GF-D8 (cell line): Measurements from ENCODE around the gene FAM110A.
"Not testable (repeated sequence)": the region's sequence is repeated elsewhere in the genome, so short reads cannot be mapped to it uniquely, and the experiment has no call there.

Experiments used
- DNase-seq: peaks from one replicate; lab custom pipeline; 2025; lab: John Stamatoyannopoulos, UW

The FAM110A gene

DNA sequence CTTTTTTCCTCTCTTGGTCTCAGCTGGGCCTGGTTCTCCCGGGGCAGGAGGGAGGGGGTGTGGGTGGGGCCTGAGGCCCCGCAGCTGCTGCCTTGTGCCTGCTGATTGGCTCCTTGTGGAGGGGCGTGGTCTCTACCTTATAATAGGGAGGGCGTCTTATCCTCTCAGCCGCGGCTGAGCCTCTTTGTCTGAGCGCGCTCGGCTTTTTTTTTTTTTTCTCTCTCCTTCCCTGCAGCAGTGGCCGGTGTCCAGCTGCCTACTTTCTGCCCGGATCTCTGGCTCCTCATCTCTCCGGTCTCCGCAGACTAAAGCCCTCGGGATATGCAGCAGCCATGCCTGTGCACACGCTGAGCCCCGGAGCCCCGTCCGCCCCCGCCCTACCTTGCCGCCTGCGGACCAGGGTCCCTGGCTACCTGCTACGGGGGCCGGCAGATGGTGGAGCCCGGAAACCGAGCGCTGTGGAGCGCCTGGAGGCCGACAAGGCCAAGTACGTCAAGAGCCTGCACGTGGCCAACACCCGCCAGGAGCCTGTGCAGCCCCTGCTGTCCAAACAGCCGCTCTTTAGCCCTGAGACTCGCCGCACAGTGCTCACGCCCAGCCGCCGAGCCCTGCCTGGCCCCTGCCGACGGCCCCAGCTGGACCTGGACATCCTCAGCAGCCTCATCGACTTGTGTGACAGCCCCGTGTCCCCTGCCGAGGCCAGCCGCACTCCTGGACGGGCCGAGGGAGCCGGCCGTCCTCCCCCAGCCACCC, 11.1 kb downstream of the FAM110A start:
- no peak for DNase-seq

DNA sequence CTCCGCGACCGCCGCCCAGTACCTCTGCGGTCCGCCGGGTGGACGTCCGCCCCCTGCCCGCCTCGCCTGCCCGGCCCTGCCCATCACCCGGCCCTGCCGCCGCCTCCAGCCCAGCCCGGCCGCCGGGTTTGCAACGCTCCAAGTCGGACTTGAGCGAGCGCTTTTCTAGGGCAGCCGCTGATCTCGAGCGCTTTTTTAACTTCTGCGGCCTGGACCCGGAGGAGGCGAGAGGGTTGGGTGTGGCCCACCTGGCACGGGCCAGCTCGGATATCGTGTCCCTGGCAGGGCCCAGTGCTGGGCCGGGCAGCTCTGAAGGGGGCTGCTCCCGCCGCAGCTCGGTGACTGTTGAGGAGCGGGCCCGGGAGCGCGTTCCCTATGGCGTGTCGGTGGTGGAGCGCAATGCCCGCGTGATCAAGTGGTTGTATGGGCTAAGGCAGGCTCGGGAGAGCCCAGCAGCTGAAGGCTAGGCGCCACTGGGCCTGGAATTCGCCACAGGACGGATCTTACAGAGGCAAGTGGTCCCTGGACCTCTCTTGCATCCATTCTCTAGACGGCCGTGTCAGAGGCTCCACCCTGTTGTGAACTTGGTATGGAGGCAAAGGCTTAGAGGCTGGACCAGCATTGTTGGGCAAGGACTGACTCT, 11.8 kb downstream of the FAM110A start:
- DNase-seq, result no peak

DNA sequence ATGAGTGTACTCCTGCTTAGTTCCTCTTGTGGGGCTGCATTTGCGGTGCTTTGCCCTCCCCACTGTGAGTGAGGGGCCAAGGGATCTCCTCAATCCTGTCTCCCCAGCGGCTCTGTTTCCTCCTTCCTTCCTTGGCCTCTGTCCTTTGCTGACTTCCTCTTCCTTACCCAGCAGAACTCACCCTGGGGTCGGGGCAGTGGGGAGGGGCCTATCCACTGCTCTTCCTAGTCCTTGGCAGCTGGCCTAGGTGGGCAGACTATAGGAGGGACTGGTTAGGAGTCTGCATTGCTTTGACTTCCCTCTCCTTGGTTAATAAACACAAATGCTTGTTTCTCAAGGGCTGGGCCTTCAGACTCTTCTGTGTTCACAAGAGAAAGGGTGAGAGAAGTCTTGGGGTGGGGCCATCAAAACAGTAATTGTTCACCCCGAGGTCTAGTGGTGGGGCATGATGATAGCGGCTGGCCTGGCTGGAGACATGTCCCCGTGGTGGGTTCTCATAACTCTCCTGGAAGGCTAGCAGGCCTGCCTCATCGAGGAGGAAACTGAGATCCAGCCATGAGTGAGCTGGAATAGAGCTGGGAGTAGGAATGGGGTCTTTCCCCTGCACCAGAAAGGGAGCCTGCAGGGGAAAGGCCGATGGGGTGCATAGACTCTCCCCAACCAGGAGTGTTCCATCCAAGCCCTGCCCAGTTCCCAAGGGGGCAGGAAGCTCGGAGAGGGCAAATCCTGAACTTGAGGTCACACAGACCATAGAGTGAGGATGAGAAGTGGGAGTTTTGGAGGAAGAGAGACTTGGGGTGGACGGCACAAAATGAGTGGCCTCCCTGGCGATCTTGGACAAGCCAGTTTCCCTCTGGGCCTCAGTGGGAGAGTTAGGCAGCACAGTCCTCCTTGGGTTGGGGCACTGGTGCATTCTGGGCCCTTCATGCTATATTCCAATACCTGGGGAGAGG, 12.7 kb downstream of the FAM110A start:
- DNase-seq, result peak; percentile 10

DNA sequence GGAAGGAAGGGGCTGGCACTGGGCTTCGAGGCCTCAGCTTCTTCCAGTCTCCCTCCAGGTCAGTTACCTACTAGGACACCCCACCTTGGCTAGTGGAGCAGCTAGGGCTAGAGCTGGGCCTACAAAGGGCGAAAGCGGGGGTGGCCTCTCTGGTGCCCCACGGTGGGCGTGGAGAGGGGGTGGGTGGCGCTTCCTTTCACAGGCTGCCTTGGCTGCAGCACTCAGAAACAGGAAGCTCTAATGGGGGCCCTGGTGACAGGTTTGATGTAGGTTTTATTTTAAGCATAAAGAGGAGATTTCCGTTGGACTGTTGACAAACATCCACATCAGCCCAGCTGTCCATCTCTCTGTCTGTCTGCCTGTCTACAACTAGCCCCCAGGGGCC, 13.4 kb downstream of the FAM110A start:
- DNase-seq, result no peak

DNA sequence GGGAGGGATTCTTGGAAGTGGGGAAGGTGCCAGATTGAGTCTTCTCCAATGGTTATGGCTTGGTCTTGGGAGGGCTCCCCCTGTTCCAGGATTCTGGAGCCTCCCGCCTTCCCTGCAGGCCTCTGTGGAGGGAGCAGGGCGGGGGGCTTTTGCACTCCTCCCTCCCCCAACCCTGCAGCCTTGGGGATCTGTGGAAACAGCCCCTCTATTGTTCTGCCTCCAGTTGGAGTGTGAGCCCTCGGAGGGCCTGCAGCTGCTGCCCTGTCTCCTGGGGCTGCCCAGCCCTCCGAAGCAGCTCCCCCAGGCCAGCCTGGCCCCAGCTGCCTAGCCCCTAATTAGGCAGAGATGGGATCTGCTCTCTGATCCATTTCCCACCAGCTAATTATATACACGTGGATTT, 14.7 kb downstream of the FAM110A start:
- DNase-seq, result no peak

DNA sequence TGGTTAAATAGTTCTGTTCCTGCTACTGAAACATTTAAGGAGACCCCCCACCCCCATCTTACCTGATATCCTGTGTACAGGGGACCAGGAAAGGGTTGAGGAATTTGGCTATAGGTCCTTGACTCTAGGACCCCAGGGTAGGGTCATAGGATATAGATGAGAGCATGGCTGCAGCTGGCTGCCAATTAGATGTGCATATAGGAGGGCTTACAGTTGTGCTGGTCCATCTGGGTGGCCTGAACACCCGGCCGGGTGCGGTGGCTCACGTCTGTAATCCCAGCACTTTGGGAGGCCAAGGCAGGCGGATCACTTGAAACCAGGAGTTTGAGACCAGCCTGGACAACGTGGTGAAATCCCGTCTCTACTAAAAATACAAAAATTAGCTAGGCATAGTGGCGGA, 15.2 kb downstream of the FAM110A start:
- DNase-seq, result not testable (repeated sequence)

DNA sequence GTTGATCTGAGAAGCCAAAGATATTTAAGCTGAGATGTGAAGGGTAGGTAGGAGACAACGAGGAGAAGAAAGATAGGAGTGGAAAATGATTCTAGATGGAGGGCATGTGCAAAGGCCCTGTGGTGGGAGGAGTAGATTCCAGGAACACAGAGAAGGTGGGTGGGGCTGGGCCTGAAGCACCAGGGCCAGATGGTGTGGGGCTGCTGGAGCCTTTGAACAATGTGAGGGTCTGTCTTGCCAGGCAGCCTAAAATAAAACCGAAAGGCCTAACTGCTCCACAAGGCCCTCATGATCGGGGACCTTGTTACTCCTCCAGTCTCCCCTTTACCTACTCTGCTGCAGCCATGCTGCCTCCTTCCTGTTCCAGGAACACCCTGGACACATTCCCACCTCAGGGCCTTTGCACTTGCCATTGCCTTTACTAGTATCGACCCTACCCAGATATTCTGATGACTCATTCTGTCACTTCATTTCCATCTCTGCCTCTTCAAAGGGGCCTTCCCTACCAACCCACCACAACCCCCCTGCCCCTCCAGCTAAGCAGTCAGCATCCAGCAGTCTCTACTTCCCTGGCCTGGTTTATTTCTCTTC, 20.0 kb downstream of the FAM110A start:
- no peak for DNase-seq

DNA sequence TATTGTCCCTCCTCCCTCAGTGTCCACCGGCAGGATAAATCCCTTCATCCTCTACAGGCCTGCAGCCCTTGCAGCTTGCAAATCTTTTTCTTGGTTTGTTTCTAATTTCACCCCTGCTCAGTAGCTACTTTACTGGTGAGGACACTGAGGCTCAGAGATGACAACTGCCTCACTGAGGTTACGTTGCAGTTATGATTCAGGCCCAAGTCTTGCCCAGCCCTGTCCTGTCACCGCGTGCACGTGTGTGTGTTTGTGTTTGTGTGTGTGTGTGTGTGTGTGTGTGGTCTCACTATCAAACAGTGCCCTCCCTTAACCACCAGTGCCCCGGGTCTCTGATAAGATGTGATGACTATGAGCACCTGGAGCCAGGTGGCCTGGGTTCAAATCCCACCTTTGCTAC, 21.1 kb downstream of the FAM110A start:
- no peak for DNase-seq

DNA sequence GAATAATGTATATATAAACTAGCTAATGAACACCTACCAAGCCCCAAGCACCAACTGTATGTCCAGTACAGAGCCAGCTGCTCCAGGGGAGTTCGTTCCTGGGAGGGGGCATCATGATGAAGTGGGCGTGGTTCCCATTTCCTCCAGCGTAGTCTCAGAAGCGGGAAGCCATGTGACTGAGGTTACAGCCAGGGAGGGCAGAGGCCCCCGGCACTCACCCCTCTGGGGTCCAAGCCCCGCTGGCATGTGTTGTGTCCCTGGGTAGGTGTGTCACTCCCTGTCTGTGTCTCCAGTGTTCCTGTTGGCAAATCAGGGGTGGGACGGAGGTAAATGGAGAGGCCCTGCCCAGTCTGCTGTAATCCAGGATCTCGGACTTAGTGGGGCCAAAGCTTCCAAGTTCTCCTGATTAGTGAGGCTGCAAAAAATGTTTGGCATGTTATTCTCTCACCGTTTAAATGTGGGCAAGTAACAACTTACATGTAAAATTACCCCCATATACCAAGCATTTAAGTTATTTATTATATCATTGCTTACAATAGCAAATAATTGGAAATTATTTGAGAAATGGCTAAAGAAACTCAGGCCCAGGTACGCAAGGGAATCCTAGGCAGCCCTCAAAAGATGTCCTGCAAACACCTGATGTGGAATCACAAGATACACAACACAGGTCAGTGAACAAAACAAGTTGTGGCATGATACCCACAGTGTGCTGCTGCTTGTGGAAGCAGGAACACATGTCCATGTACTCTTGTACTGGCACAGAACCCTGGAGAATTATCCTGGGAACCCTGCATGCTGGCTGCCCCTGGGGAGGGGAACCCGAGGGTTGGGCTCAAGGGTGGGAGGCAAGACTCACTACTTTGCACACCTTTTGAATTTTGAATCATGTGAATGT, 22.2 kb downstream of the FAM110A start:
- no peak for DNase-seq

DNA sequence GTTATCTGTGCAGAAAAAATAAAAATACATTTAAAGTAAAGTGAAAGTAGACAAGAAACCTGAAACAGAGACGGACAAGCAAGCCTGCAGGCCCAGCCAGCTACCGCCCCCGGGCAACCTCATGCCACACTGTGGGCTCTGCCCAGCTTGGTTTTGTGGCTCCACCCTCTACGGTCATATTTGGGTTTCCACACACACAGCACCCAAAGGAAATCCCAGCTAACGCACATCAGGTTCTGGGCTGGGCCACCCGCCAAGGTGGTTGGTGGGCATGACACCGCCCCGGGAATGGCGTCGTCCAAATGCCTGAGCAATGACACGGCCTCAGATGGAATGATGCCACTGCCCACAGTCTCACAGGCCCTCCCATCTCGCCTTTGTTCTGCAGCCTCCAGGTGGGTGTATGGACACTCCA, 22.9 kb downstream of the FAM110A start:
- DNase-seq, result no peak

DNA sequence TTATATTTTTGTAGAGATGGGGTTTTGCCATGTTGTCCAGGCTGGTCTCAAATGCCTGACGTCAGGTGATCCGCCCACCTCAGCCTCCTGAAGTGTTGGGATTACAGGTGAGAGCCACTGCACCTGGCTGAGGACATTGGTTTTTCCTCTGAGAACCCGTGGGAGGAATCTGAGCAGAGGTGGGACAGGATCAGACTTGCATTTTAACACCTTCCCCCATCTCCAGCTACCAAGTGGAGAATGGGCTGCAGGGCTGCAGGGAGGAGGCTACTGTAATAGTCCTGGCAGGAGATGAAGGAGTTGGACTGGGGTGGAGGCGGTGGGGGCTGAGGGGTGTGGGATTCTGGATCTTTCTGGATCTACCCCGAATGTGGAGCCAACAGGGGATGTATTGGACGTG, 24.5 kb downstream of the FAM110A start:
- no peak for DNase-seq

DNA sequence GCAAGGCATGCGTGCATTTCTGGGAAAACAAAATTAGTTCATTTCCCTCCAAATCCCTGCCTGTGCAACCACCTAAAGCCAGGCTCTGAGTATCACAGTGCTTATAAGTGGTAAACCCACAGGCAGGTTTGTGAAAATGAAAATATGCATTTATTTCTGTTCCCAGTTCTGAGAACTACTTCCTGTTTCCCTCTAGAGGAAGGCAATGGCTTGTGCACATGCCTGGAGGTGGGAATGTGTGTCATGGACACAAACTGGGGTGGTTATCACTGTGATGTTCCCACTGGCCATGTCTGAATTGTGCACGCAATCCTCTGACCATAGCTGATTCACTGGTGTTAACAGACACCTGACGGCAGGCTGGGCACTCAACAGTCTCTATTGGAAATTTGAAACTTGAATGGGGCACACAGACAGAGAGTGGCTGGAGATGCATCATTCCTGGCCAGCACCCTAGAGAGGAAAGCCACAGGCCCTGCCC, 26.3 kb downstream of the FAM110A start:
- DNase-seq, result no peak

DNA sequence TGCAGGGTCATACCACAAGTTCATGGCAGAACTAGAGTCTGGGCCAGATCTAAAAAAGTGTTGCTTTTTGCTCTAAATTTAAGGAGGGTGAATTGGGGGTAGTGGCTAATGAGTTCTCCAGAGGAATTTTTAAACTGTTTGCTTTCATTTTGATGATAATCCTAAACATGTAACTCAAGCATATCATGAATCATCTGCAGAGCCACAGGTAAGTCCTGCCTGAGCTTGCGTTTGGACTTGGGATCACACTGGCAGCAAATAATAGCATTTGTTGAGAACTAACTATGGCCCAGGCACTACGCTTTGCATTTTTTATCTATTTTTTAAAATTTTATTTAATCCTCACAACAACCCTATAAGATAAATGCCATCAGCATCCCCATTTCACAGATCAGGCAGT, 27.4 kb downstream of the FAM110A start:
- no peak for DNase-seq

DNA sequence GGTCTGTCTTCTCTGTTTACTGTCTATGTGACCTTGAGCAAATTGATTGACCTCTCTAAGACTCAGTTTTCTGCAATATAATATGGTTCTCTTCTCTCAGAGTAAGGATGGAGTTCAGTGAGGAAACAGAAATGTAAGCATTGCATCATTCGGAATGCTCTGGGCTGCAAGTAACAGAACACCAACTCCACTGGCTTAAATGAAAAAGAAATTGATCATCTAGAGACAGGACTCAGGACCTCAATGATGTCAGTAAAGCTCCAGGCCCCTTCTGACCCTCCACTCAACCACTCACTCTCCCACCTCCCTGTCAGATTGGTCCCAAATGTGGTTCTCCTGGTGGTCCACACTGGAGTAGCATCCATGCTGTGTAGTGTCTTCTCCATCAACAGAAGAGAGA, 31.9 kb downstream of the FAM110A start:
- no peak for DNase-seq

DNA sequence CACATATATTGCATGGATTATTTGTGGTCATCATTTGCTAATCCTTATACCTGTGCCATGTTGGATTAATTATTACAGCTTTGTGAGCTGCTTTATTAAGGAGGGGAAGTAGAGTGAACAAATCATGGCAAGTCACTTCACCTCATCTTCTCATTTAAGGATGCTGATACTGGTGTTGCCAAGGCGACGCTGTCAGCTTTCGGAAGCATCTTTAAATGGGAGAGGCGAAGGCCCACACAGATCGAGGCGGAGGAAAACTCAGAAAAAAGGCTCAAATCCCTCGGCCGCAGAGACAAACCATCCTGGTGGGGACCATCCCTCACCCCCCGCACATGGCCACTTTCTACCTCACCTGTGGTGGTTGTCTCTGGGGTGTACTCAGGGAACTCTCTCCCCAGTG, 34.8 kb downstream of the FAM110A start:
- no peak for DNase-seq

DNA sequence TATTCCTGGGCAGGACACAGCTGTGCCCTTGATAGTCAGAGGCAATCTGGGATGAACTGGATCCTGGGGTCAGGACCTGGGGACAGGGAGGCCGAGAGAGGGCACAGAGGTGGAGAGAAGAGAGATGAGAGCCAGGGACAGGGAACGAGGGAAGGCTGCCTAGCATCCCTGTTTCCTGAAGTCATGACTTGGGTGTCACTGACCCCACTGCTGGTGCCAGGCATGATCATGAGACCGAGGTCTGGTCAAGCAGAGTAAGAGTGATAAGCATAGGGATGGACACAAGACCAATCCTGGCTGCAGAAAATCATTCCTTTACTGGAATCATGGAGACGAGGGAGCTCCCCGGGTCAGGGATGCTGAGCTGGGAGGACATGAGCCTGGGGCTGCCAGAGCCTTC, 36.1 kb downstream of the FAM110A start:
- DNase-seq, result no peak

DNA sequence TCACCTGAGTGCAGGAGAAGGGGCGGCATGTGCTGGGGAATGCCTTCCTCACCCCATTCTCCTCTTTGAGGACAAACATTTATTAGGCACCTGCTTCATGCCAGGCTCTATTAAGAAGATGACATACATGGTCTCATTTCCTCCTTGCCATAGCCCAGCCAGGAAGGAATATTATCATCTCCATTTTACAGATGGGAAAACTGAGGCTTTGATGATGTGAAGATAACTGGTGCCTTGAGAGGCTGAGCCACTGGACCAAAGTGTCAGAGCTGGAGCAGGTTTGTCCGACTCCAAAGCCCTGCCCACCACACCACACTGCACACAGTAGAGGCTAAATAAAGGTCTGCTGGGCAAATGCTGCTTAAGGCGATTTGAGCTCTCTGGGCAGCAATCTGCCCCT, 37.2 kb downstream of the FAM110A start:
- no peak for DNase-seq

DNA sequence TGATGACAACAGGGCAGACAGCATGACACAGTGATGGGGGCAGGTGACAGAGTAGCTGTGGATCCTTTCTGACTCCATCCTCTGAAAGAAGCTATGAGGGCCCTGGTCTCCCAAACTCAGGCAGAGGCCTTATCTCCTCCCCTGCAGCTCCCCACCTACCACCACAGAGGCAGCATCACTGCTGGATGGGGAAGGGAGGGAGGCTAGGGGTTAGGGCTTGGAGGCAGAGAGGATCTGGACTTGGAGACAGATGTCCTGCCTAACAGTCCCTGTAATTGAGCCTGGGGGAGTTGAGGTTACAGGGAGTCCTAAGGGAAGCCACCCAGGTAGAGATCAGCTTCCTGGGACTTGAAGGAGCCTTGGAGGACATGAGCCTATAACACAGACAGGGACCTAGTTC, 37.9 kb downstream of the FAM110A start:
- no peak for DNase-seq

DNA sequence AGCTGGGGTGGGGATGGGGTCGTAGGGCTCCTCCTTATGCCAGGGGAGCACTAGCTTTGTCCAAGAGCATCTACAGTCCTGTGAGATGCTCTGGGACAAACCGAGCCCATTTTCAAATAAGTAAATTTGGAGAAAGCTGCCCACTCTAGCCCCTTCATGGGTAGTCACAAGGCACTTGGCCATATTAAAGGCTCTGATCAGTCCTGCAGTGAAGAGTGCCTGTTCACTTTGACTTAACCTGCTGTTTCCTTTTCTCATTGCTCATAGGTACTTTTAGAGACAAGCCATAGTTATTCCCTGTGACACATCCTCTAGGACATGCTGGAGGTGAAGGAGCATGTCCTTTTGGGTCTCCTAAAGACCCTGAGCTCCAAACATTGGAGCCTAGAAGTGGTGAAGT, 38.4 kb downstream of the FAM110A start:
- no peak for DNase-seq

DNA sequence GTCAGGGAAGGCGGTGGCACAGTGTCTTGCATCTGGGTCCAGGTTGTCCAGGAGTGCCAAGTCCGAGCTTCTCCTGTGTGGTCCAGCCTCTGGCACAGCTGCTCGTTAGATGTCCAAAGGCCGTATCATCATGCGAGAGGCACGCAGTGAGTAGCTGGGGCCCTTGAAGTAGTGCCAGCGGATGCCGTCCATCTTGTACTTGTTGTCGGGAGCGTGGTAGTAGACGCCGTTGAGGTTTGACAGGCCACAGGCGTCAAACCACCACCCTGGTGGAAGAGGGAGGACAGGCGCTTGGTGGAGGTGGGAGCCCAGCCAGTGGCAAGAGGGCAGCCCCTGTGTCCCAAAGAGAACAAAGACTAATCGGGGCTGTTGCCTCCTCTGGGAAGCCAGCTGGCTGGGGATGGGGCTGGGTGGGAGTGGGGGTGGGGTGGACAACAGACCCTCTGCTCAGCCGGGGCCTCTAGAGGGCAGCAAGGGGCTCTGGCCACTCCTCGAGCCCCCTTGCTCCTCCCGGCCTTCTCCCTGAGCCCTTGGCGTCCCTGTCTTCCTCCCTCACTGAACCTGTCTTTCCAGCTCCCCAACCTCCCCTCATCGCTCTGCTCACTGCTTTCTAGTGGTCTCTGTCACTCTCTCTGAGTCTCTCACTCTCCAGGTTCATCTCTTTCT, 39.5 kb downstream of the FAM110A start:
- no peak for DNase-seq
